OCI-LY1 (cell line): Measurements from ENCODE around the gene INAVA.

Source experiments
- H2AFZ ChIP-seq: fragments of 200-600 bp; sonication (generic), shearing (Covaris generic); 2 replicates; pipeline ENCODE4 v1.6.0; 2014; ENCODE audit warnings: antibody characterized with exemption, mild to moderate bottlenecking, low read length
- H3F3A ChIP-seq: fragments of 200-600 bp; sonication (generic), shearing (Covaris generic); 2 replicates; pipeline ENCODE4 v1.6.0; 2014; ENCODE audit warnings: mild to moderate bottlenecking, antibody characterized with exemption, low read length, moderate library complexity; ENCODE audit not compliant: insufficient read depth
- H3K27ac ChIP-seq: fragments of 200-600 bp; sonication (generic); 2 replicates; pipeline ENCODE4 v1.5.1; 2014; ENCODE audit warnings: low read length, mixed run types, mild to moderate bottlenecking, low read depth; ENCODE audit not compliant: poor library complexity, severe bottlenecking
- H3K27me3 ChIP-seq: fragments of 200-600 bp; sonication (generic); 2 replicates; pipeline ENCODE4 v1.6.0; 2014; ENCODE audit warnings: antibody characterized with exemption, mild to moderate bottlenecking, low read length, moderate library complexity; ENCODE audit not compliant: insufficient read depth
- H3K36me3 ChIP-seq: fragments of 200-600 bp; sonication (generic); 2 replicates; pipeline ENCODE4 v1.6.1; 2014; ENCODE audit warnings: mild to moderate bottlenecking, antibody characterized with exemption, low read length, moderate library complexity, mixed read lengths; ENCODE audit not compliant: insufficient read depth
- H3K4me1 ChIP-seq: fragments of 200-600 bp; sonication (generic); 2 replicates; pipeline ENCODE4 v1.5.1; 2014; ENCODE audit warnings: mild to moderate bottlenecking, low read length, moderate library complexity; ENCODE audit not compliant: insufficient read depth, severe bottlenecking
- H3K4me2 ChIP-seq: fragments of 200-600 bp; sonication (generic), shearing (Covaris generic); 2 replicates; pipeline ENCODE4 v1.6.1; 2014; ENCODE audit warnings: low read length
- H3K4me3 ChIP-seq: fragments of 200-600 bp; sonication (generic); 2 replicates; pipeline ENCODE4 v1.5.1; 2014; ENCODE audit warnings: low read length, low read depth, mild to moderate bottlenecking, mixed read lengths; ENCODE audit not compliant: poor library complexity, severe bottlenecking
- H3K79me2 ChIP-seq: fragments of 200-600 bp; shearing (Covaris generic); 2 replicates; pipeline ENCODE4 v1.6.1; 2016; ENCODE audit warnings: mixed run types, low read length, mixed read lengths; ENCODE audit not compliant: insufficient read depth
- H3K9ac ChIP-seq: fragments of 200-600 bp; sonication (generic), shearing (Covaris generic); 2 replicates; pipeline ENCODE4 v1.6.1; 2014; ENCODE audit warnings: mild to moderate bottlenecking, low read length, mixed read lengths
- H3K9me2 ChIP-seq: fragments of 200-600 bp; sonication (generic), shearing (Covaris generic); 2 replicates; pipeline ENCODE4 v1.6.1; 2014; ENCODE audit warnings: low read depth, mild to moderate bottlenecking, low read length, mixed read lengths
- H3K9me3 ChIP-seq: fragments of 200-600 bp; shearing (Covaris generic); 2 replicates; pipeline ENCODE4 v1.6.1; 2014; ENCODE audit warnings: low read length, mixed read lengths
- H4K20me1 ChIP-seq: fragments of 200-600 bp; sonication (generic), shearing (Covaris generic); 2 replicates; pipeline ENCODE4 v1.6.0; 2016; ENCODE audit warnings: mild to moderate bottlenecking, low read length; ENCODE audit not compliant: insufficient read depth
- CTCF ChIP-seq: fragments of 200-600 bp; sonication (generic), shearing (Covaris generic); IDR thresholded peaks from 2 replicates; pipeline ENCODE4 v1.5.1; 2017; ENCODE audit warnings: mild to moderate bottlenecking, antibody characterized with exemption, low read length, moderate library complexity, mixed read lengths
- EZH2 ChIP-seq: fragments of 200-600 bp; sonication (generic), shearing (Covaris generic); IDR thresholded peaks from 2 replicates; pipeline ENCODE4 v1.8.0; 2017; ENCODE audit warnings: borderline replicate concordance, mixed run types, mild to moderate bottlenecking, antibody characterized with exemption, low read length, moderate library complexity, mixed read lengths

INAVA gene

GRCh38 chr1:200866116-200866515 is 28.6 kb upstream of the INAVA start:
- no peak for TF ChIP-seq CTCF
- TF ChIP-seq EZH2: no peak
- Histone ChIP-seq H3K27me3 (no peaks in the 10 kb centered on the region), H4K20me1 (no peaks in the 10 kb centered on the region), H2AFZ (no peak overlapping the region), H3K36me3 (no peaks in the 10 kb centered on the region), H3K4me2 (no peak overlapping the region), H3K9me3 (no peaks in the 10 kb centered on the region), H3K79me2 (no peaks in the 10 kb centered on the region), H3K4me3 (no peak overlapping the region), H3K9ac (no peak overlapping the region), H3K27ac (no peak overlapping the region), H3K9me2 (no peaks in the 10 kb centered on the region), H3F3A (no peaks in the 10 kb centered on the region), H3K4me1 (no peaks in the 10 kb centered on the region)

- H3F3A ChIP-seq: no peaks in the 10 kb centered on the region
- H3K4me2 ChIP-seq: no peak overlapping the region
Measured at GRCh38 chr1:200866521-200866920, 28.2 kb upstream of the INAVA start.

GRCh38 chr1:200867018-200867811 is 27.5 kb upstream of the INAVA start:
- H3K27me3 ChIP-seq: no peaks in the 10 kb centered on the region
- no peaks in the 10 kb centered on the region for H3K79me2 ChIP-seq
- H3K9me3 ChIP-seq: no peaks in the 10 kb centered on the region
- no peak for TF ChIP-seq EZH2
- no peak for TF ChIP-seq CTCF
- H3K9me2 ChIP-seq: no peaks in the 10 kb centered on the region
- no peaks in the 10 kb centered on the region for H3F3A ChIP-seq
- no peak overlapping the region for H3K4me2 ChIP-seq
- H3K4me1 ChIP-seq: no peaks in the 10 kb centered on the region
- no peak overlapping the region for H2AFZ ChIP-seq
- no peak overlapping the region for H3K4me3 ChIP-seq
- no peaks in the 10 kb centered on the region for H4K20me1 ChIP-seq
- no peaks in the 10 kb centered on the region for H3K36me3 ChIP-seq
- H3K27ac ChIP-seq: no peak overlapping the region
- H3K9ac ChIP-seq: no peak overlapping the region

More at GRCh38 chr1:200866521-200866920, 28.2 kb upstream of the INAVA start:
- no peak for TF ChIP-seq EZH2
- TF ChIP-seq CTCF: no peak
- Histone ChIP-seq H4K20me1 (no peaks in the 10 kb centered on the region), H3K9me2 (no peaks in the 10 kb centered on the region), H3K9ac (no peak overlapping the region), H3K4me3 (no peak overlapping the region), H3K36me3 (no peaks in the 10 kb centered on the region), H3K9me3 (no peaks in the 10 kb centered on the region), H3K27ac (no peak overlapping the region), H3K27me3 (no peaks in the 10 kb centered on the region), H3K4me1 (no peaks in the 10 kb centered on the region), H3K79me2 (no peaks in the 10 kb centered on the region), H2AFZ (no peak overlapping the region)
